ENCODE data around the gene ATG16L1.

ATG16L1 gene

DNA sequence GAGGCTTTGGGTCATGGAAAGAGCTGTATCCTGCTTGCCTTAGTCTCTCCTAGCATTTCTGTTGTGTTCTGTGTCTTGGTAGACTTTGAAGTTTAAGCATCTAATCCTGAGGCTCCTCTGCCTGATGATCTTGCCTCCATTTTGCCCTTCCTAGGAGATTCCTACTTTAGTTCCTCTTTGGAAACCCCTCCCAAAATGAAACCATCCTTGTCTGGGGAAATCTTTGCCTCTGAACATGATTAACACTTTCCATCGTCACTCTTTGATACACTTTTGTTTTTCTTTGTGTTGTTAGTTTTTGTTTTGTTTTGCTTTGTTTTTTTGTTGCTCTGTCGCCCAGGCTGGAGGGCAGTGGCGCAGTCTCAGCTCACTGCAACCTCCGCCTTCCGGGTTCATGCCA is 9.2 kb downstream of the ATG16L1 start:
- DNase-seq (ENCODE audit: low spot score), result no peak

GRCh38 chr2:233261819-233262555 is 10.5 kb downstream of the ATG16L1 start:
- no peak for DNase-seq (ENCODE audit: low spot score)

DNA sequence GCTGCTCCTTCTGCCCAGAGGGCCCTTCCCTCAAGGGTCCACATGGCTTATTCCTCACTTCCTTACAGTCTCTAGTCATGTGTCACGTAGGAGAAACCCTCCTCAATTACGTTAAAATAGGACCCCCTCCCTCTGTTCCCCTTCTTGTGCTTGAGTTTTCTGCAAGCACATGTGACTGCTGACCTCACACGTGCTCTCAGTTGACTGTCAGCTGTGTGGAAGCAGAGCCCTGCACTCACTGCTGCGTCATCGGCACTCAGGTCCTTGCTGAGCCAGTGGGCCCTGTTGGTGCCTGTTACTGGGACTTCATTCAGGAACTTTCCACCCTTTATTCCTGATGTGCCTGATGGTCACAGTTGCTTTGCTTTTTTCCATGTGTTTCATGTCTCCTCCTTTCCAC is 11.1 kb downstream of the ATG16L1 start:
- no peak for DNase-seq (ENCODE audit: low spot score)

DNA sequence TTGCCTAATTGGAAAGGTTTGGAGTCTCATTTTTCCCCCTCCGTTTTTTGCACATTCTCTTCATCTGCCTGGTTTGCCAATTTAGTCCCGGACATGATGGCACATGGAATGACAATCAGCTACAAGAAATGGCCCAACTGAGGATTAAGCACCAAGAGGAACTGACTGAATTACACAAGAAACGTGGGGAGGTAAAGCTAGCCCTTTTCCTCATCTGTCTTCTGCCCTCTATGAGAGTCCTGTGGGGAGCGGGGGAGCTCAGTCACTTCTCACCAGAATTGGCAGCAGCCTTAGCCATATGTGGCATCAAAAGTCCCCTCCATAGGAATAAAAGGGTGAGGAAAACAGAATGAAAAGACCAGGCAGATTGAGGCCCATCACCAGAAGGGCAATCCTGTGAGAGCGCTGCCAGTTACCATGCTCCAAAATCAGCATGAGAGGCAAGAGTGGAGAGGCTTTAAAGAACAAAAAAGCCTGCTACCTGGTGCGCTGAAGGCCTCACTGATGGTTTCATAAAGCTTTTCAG is 11.6 kb downstream of the ATG16L1 start:
- no peak for DNase-seq (ENCODE audit: low spot score)

GRCh38 chr2:233264667-233265066 is 13.2 kb downstream of the ATG16L1 start:
- no peak for DNase-seq (ENCODE audit: low spot score)

GRCh38 chr2:233265899-233266431 is 14.5 kb downstream of the ATG16L1 start:
- DNase-seq (ENCODE audit: low spot score), result no peak

- DNase-seq (ENCODE audit: low spot score), result no peak
Measured at GRCh38 chr2:233266481-233266880, 15.0 kb downstream of the ATG16L1 start.

GRCh38 chr2:233267516-233268245 is 16.2 kb downstream of the ATG16L1 start:
- no peak for DNase-seq (ENCODE audit: low spot score)

- DNase-seq (ENCODE audit: low spot score), result no peak
Measured at GRCh38 chr2:233270366-233270765, 18.9 kb downstream of the ATG16L1 start.

DNA sequence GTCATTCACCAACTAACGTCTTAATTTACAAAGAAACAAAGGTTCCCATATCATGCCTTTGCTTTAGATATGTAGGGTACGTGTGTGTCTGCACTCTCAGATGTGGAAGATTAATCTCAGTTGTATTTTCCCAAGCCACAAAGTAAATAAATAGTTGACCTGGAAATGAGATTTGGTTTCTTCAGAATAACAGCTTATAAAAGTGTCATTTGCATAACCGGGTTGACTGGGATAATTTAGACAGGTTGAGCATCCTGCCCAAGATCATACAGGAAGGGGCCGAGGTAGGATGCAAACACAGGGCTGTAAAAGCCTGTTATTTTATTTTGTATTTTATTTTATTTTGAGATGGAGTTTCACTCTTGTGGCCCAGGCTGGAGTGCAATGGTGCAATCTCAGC is 19.5 kb downstream of the ATG16L1 start:
- DNase-seq (ENCODE audit: low spot score), result no peak

DNA sequence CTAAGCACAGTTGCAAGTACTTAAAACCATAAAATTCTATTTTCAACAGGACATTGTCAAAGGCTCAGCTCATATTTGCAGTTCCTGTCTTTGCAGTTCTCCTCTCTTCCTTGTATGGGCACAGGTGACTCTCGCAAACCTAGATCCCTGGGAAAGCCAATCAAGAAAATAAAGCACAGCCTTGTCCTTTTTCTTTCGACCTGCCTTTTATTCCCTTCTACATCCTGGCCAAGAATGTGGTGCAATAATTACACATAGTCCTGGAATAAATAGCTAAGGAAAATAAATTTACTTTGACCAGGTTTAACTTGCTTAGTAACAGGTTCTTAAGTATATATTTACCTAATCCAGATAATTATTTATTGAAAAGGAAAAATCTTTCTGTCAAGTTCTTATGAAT is 20.2 kb downstream of the ATG16L1 start:
- no peak for DNase-seq (ENCODE audit: low spot score)

DNA sequence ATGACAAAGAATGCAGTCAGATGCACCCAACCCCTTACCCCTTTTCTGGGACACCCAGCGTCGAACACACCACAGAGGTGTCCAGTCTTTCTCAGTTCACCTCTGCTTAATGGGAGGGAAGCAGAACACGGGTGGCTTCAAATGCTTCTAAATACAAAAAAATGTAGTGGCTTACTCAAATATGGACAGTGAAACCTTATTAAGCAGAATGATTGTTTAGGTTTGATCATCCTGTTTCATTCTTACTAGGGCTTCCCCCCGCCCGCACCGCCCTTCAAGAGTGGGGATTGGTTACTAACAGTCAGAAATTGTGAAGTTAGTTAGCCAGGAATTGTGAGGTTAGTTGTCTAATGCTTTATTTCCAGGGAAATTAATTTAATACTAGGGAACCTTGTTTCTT is 21.6 kb downstream of the ATG16L1 start:
- no peak for DNase-seq (ENCODE audit: low spot score)

- no peak for DNase-seq (ENCODE audit: low spot score)
Measured at GRCh38 chr2:233275223-233275622, 23.8 kb downstream of the ATG16L1 start.

DNA sequence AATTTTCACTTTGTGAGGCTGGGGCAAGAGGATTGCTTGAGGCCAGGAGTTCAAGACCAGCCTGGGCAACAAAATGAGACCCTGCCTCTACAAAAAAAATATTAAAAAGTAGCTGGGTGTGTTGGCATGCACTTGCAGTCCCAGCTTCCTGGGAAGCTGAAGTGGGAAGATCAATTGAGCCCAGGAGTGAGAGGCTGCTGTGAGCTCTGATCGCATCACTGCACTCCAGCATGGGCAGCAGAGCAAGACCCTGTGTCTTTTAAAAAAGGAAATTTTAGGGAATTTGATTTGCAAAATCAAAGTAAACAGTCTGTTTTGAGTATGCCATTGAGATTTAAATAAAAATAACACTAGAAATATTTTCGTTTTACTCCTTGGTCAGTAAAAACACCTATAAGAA is 27.4 kb downstream of the ATG16L1 start:
- no peak for DNase-seq (ENCODE audit: low spot score)

DNA sequence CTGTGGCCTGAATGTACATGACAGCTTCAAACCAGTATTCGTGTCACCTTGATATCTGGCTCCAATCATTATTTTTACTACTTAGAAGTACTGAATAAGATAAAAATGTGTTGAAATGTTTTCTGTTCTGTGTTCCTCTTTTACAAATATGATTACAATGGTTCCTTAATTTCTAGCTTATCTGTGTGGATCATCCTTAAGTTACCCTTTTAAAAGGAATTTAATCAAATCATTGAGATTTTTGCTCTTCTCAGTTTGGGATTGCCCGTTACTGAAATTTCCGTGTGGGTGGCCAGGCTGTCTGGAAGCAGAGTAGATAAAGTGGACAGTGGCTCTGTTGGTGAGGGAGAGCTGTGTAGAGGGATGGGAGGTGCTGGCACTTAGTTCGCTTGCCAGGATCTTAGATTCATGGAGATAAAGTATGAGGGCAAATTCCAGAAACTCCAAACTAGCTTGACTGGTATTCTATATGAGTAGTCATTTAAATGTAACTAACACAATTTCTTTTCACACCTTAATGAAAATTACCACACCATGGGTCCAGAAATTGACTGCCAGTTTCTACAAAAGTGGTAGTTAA is 28.7 kb downstream of the ATG16L1 start:
- DNase-seq (ENCODE audit: low spot score), result no peak

DNA sequence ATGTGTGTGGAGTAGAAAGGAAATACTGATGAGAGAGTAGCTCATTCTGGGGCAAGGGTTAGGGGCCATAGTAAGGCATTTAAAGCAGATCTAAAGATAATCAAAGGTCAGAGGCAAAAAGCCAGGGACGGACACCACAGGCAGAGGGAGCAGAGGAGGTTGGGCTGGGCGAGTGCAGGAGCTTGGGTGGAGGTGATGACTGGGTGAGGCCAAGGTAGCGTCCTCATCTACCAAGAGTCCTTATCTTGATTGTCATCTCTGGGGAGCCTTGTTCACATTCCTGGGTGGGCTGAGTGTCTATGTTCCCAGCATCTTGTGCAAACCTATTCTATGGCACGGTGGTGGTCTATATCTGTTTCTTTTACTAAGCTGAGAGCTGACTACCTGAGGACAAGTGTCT is 30.1 kb downstream of the ATG16L1 start:
- DNase-seq (ENCODE audit: low spot score), result no peak

DNA sequence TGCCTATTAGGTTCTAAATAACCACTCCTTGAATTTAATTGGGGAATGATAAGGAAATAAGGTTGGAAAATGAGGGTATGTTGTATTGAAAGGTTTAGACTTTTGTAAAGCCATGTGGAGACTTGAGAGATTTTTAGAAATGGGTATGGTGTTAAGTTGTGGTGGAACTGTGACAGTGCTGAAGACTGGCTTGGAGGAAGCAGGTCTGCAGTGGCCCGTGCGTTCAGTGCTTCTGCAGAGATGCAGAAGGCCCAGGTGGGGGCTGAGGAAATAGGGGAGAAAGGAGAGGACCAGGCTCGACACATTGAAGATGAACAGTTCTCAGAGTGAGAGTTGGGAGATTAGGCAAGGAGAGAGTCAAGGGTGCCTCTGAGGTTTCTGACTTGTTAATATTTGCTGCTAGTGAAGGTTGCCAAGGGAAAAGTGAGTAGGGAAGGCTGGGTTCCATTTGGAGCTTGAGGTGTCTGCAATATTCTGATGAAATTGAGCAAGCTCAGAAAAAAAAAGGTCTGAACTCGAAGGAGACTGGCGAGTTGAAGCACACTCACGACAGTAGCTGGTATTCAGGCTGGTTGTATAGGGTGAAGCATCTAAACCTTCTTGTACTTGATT is 30.6 kb downstream of the ATG16L1 start:
- DNase-seq (ENCODE audit: low spot score), result no peak

- no peak for DNase-seq (ENCODE audit: low spot score)
Measured at GRCh38 chr2:233285921-233286320, 34.4 kb downstream of the ATG16L1 start.

DNA sequence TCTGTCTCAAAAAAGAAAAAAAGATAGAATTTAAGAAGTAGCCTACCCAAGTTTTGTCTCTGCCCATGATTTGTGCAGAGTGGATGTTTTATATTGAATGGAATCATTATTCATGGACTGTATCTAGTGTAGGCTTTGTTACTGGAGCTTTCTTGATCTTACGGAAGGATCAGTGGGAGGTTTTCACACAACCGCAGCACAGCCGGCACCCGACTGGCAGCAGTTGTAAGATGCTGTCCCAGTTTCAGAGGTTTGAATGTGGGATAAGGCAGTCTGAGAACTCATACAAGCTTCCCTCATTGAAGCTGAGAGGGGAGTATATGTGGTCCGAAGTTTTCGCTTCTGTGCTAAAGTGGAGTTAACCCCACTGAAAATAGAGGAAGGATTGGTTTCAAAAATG is 36.4 kb downstream of the ATG16L1 start:
- no peak for DNase-seq (ENCODE audit: low spot score)

- no peak for DNase-seq (ENCODE audit: low spot score)
Measured at GRCh38 chr2:233288663-233289062, 37.2 kb downstream of the ATG16L1 start.

DNA sequence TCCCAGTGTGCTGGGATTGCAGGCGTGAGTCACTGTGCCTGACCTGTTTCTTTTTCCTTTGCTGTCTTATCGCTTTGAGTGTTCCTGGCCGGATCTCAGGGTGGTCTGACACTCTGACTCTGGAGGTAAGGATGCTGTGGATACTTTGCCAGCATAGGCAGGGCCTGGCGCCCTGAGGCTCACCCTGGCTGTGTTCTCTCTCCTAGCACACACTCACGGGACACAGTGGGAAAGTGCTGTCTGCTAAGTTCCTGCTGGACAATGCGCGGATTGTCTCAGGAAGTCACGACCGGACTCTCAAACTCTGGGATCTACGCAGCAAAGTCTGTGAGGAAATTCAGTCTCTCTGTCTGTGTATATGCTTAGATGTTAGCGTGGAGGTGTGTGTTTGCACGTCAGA is 38.2 kb downstream of the ATG16L1 start:
- DNase-seq (ENCODE audit: low spot score), result no peak

DNA sequence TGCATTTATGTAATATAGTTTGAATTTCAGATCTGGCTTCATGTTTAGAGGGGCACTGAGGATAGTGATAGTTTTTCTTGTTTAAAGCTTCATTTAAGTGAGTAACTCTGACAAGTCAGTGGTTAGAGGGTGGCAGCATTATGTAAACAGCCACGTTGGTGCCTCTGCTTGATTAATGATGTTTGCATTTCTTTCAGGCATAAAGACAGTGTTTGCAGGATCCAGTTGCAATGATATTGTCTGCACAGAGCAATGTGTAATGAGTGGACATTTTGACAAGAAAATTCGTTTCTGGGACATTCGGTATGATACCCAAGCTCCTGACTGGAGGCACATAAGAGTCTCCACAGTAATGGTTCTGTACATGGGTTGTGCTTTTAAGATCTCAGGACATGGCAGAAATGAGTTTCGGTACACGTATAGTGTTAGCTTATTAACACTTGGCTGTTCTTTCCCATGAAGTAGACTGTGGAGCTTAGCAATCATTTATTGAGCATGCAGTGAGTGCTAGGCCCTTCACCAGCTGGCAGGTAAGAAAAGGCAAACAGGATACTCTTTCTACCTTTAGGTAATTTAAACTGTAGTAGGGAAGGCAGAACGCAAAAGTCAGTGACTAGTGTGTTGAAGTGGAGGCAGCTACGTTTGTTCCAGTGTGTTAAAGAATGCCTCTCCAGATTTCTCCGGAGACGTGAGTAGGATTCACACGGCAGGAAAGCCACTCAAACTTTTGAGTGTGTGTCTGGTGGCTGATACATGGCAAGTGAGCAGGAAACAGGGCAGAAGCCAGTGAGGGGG is 38.8 kb downstream of the ATG16L1 start:
- DNase-seq (ENCODE audit: low spot score), result no peak
